Large intestine (tissue), 3 donors: ENCODE results near the gene DKK3. TPM values are rescaled to one million over a fixed set of nuclear protein-coding genes. Genes with fewer than 3 reads are reported as not detected.
A peak's percentile ranks its signal among the peaks of the same experiment; 100 is the strongest.
"Not testable (repeated sequence)": the region's sequence is repeated elsewhere in the genome, so short reads cannot be mapped to it uniquely, and the experiment has no call there.

ENCODE experiments used
- DNase-seq, 2 donors: peaks; one replicate each; pipeline versions ENCODE4 v3.0.0 to v3.0.0-alpha.2; 2013
- H3K27ac ChIP-seq: one replicate; pipeline ENCODE4 v1.5.1; 2013; ENCODE audit warnings: low read length
- H3K27me3 ChIP-seq: 2 replicates; pipeline ENCODE4 v1.6.1; 2013; ENCODE audit warnings: low read length; ENCODE audit not compliant: control insufficient read depth, insufficient read depth
- H3K36me3 ChIP-seq: 2 replicates; pipeline ENCODE4 v1.6.1; 2013; ENCODE audit warnings: low read length; ENCODE audit not compliant: control insufficient read depth, insufficient read depth
- H3K4me1 ChIP-seq: one replicate; pipeline ENCODE4 v1.6.1; 2013; ENCODE audit warnings: low read length; ENCODE audit not compliant: control insufficient read depth, insufficient read depth
- H3K4me3 ChIP-seq: one replicate; pipeline ENCODE4 v1.5.1; 2013; ENCODE audit warnings: low read length
- H3K9me3 ChIP-seq: one replicate; pipeline ENCODE4 v1.6.1; 2013; ENCODE audit warnings: mild to moderate bottlenecking, low read depth, low read length, moderate library complexity; ENCODE audit not compliant: control insufficient read depth
- WGBS: methylation state at CpG from one replicate; pipeline ENCODE4 v1.1.5; 2013; ENCODE audit warnings: low lambda C conversion rate; ENCODE audit not compliant: insufficient coverage; 5-methylcytosine and 5-hydroxymethylcytosine counted together
- polyA plus RNA-seq: library from polyadenylated mRNA; unstranded; fragments of 120-200 nt; gene quantifications from one replicate; pipeline ENCODE4 v1.2.1, GENCODE V29; 2013

The DKK3 gene
- polyA plus RNA-seq, 1 donor: 31.4 TPM

DNA sequence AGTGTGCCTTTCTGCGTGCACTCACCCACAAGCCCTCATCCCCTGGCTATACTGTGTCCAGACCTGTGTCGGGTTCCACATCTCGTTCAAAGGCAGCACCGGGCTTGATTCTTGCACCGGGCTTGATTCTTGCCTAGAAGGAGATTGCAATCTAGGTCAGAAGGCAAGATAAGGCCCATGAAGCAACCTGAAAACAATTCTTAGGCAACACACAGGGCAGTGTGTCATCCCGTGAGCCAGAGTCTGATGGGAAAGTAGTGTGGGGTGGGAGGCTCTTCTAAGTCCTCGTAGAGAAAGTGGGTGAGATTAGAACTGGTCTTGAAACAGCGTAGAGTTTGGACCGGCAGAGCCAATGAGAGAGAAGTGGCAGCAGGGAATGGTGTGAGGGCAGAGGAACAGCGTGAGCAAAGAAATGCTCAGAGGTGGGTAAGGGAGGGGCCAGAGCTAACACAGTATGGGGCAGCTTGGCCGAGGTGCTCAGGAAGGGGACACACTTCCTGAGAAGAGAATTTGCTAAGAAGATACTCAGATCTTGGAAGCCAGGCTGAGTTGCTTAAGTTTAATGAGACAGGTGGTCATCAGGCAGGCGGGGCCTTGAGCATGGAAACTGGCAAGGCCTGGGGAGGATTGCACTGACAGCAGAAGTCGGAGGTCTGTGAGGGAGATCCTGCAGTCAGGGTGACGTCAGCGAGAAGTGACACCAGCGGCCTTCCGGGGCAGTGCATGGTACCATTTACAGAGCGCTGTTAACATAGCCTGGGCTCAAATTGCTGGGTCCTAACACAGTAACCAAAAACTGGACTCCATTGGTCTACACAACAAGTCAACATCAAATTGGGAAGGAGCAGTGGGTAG is 40.7 kb upstream of the DKK3 start:
- H3K36me3 ChIP-seq: no peaks in the 10 kb centered on the region
- peaks cover 5% of the 10 kb centered on the region for H3K4me1 ChIP-seq
- no peak for DNase-seq
- no peak overlapping the region for H3K27ac ChIP-seq
- WGBS: 96% methylated on average over 4 of the region's 18 CpGs
- no peaks in the 10 kb centered on the region for H3K9me3 ChIP-seq
- H3K27me3 ChIP-seq: no peaks in the 10 kb centered on the region
- H3K4me3 ChIP-seq: no peak overlapping the region

DNA sequence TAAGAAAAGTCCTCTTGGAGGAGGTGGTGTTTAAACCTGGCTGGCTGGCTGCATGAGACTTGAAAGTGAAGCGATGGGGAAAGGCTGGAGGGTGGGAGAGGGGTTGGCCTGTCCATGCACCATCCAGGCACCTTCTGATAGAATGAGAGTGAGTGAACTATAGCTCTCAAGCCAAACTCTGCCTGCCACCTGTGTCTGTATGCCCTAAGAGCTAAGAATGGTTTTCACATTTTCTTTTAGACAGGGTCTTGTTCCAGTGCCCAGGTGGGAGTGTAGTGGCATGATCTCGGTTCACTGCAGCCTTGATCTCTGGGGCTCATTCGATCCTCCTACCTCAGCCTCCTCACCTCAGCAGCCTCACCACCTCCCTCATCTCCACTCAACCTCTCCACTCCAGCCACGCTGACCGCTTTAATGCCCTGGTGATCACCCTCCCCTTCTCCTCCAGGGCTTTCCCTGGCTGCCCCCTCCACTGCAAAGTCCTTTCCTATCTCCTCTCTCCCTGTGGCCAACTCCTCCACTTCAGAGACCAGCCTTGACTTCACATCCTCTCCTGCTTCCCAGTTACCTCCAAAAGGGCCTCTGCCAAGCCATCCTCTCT is 38.3 kb upstream of the DKK3 start:
- H3K27me3 ChIP-seq: no peaks in the 10 kb centered on the region
- no peak overlapping the region for H3K4me3 ChIP-seq
- no peaks in the 10 kb centered on the region for H3K36me3 ChIP-seq
- peaks cover 5% of the 10 kb centered on the region for H3K4me1 ChIP-seq
- H3K27ac ChIP-seq: no peak overlapping the region
- WGBS: 80% methylated on average over 1 of the region's 5 CpGs
- H3K9me3 ChIP-seq: no peaks in the 10 kb centered on the region
- DNase-seq: no peak

DNA sequence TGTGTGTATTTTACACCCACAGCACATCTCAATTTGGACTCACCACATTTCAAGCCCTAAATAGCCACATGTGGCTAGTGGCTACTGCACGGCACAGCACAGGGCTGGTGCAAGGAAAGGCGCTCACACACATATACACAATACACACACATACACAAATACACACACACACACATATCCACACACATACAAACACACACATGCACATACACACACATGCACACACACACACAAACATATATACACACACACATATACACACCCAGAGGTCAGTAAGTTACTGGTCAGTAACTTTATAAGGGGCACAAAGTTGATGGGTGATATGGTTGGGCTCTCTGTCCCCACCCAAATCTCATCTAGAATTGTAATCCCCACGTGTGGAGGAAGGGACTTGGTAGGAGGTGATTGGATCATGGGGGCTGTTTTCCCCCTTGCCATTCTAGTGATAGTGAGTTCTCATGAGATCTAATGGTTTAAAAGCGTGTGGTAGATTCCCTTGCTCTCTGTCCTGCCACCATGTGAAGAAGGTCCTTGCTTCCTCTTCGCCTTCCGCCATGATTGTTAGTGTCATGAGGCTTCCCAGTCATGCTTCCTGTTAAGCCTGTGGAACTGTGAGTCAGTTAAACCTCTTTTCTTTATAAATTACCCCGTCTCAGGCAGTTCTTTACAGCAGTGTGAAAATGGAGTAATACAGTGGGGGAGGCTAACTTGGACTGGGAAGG is 37.6 kb upstream of the DKK3 start:
- Histone ChIP-seq H3K9me3 (no peaks in the 10 kb centered on the region), H3K4me1 (peaks cover 5% of the 10 kb centered on the region), H3K36me3 (no peaks in the 10 kb centered on the region), H3K27me3 (no peaks in the 10 kb centered on the region), H3K4me3 (no peak overlapping the region), H3K27ac (no peak overlapping the region)
- no CpG with 5 or more reads among the region's 7 CpGs for WGBS
- no peak for DNase-seq

DNA sequence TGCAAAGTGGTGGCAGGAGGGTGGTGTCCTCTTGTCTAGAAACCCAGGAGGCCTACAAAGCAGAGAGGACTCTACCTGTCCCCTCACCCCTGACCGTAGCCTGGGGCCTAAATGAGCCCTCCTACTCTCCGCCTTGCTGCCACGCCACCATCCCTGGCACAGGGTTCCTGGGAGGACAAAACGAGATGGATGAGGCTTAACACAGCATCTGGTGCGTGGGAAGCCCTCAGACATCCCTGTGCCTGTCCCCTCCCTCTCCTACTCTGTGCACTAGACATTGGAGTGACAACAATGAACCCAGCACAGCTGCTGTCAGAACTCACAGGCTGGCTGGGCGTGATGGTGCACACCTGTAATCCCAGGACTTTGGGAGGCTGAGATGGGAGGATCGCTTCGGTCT is 36.4 kb upstream of the DKK3 start:
- no peaks in the 10 kb centered on the region for H3K9me3 ChIP-seq
- H3K27ac ChIP-seq: peak overlapping the region; percentile 74
- WGBS: no CpG with 5 or more reads among the region's 8 CpGs
- peaks cover 5% of the 10 kb centered on the region for H3K4me1 ChIP-seq
- H3K36me3 ChIP-seq: no peaks in the 10 kb centered on the region
- DNase-seq: no peak
- no peaks in the 10 kb centered on the region for H3K27me3 ChIP-seq
- H3K4me3 ChIP-seq: no peak overlapping the region

DNA sequence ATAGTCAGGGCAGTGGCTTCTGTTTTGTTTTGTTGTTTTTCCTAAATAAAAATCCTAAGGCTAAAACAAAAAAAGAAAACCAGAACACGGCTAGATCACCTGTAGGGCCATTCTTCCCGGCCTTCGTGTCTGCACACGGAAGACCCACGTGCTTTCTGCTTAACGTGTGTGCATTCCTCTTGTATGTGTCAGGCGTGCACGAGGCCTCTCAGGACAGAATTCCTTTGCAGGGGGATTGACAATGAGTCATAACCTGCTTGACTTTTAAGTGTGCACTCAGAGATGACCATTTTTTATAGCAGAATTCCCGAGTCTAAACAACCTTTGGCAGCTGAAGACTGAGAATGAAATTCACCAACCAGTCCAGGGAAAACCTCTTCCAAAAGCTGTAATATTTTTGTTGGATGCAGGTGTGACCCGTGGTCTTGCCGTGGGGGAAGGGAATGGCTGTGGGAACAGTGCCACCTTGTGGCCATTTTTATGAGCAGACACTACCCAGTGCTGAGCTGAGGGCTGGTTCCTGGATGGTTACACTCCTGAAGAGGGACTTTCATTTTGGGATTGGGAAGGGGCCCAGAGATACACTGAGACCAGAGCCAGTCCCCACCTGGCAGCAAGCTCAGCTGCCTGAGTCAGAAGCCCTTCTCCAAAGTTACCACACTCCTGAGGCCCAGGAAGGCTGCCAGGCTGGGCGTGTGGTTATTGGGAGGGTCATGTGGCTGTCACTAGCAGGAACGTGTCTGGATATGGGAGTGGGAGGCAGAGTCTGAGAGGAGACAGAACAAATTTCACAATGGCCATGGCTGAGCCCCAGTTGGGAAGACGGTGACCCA is 35.7 kb upstream of the DKK3 start:
- Histone ChIP-seq H3K27ac (peak overlapping the region; percentile 74), H3K4me1 (peaks cover 5% of the 10 kb centered on the region), H3K9me3 (no peaks in the 10 kb centered on the region), H3K36me3 (no peaks in the 10 kb centered on the region), H3K27me3 (no peaks in the 10 kb centered on the region), H3K4me3 (no peak overlapping the region)
- no CpG with 5 or more reads among the region's 14 CpGs for WGBS
- DNase-seq: peak; percentile 87 to 90

DNA sequence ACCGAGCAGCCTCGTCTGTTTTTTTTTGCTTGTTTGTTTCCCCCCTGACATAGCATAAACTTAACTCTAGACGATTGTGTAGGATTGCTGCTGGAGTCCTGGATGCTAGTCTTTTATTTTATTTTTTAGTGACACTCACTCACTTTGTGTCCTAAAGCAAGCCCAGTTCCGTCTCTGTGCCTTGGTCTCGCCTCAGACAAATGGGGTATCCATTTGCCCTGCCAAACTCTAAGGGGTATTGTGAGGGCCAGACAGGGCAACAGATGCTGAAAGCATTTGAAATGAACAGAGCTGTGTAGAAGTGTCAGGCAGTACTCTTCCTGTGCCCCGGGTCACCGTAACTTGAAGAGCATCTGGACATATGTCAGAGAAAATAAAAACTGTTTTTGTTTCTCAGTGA is 34.8 kb upstream of the DKK3 start:
- no peak overlapping the region for H3K27ac ChIP-seq
- no peaks in the 10 kb centered on the region for H3K27me3 ChIP-seq
- peaks cover 5% of the 10 kb centered on the region for H3K4me1 ChIP-seq
- H3K4me3 ChIP-seq: no peak overlapping the region
- DNase-seq: no peak
- H3K9me3 ChIP-seq: no peaks in the 10 kb centered on the region
- 80% methylated on average over 1 of the region's 7 CpGs for WGBS
- H3K36me3 ChIP-seq: no peaks in the 10 kb centered on the region

DNA sequence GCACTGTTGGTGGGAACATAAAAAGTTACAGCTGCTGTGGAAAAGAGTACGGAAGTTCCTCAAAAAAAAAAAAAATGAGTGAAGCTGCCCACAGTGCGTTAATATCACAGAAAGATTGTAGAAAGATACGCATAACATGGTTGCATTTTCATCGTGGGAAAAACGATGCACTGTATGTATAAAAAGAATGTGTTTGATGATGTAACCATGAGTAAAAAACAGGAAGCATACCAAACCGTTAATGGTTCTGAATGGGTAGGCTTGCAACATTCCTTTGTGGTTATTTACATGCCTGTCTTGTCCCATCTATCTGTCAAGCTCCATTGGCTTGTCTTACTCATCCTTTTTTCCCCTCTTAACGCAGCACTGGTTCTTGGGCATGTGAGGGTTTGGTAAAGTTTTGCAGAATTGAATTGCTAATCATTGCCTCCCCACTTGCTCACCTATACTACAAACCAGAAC is 33.8 kb upstream of the DKK3 start:
- H3K4me3 ChIP-seq: no peak overlapping the region
- peaks cover 5% of the 10 kb centered on the region for H3K4me1 ChIP-seq
- DNase-seq: no peak
- H3K9me3 ChIP-seq: no peaks in the 10 kb centered on the region
- H3K36me3 ChIP-seq: no peaks in the 10 kb centered on the region
- WGBS: 96% methylated on average over 5 of the region's 7 CpGs
- no peak overlapping the region for H3K27ac ChIP-seq
- no peaks in the 10 kb centered on the region for H3K27me3 ChIP-seq

DNA sequence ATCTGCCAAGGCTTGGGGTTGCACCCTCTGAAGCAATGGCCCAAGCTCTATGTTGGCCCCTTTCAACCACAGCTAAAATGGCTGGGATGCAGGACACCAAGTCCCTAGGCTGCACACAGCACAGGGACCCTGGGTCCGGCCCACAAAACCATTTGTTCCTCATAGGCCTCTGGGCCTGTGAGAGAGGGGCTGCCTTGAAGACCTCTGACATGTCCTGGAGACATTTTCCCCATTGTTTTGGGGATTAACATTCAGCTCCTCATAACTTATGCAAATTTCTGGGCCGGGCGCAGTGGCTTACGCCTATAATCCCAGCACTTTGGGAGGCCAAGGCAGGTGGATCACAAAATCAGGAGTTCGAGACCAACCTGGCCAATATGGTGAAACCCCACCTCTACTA is 32.3 kb upstream of the DKK3 start:
- H3K4me3 ChIP-seq, H3K36me3 ChIP-seq, H3K27me3 ChIP-seq, H3K9me3 ChIP-seq, H3K4me1 ChIP-seq, DNase-seq, H3K27ac ChIP-seq: not testable (repeated sequence)
- WGBS: no CpG with 5 or more reads among the region's 5 CpGs

DNA sequence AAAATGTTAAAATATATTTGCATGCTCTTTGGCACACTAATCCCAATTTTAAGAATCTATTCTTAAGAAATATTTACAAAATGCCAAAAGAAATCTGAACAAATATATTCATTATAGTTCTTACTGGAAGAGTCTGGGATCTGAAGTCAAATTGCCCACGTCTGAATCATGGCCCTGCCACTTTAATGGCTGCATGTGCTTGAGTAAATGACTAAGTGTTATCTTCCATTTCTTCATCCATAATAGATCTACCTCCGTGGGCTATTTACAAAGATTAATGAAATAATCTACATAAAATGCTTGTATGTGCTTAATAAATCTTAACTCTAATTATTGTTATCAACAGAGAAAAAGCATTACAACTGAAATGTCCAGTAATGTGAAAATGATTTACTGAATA is 24.5 kb upstream of the DKK3 start:
- no peak for DNase-seq
- Histone ChIP-seq H3K27me3 (no peaks in the 10 kb centered on the region), H3K36me3 (no peaks in the 10 kb centered on the region), H3K4me3 (no peak overlapping the region), H3K4me1 (no peaks in the 10 kb centered on the region), H3K27ac (no peak overlapping the region), H3K9me3 (no peaks in the 10 kb centered on the region)
- 80% methylated on average over 1 of the region's 2 CpGs for WGBS
